Right lobe of liver (tissue), 6 donors: Measurements from ENCODE around the gene RFX4. TPM values are rescaled to one million over a fixed set of nuclear protein-coding genes. Genes with fewer than 3 reads are reported as not detected.

Experiments
- ATAC-seq, 4 donors: fragments of 200-7000 bp; cut with Tn5 transposase; one replicate each; pipeline ENCODE4 v1.9.1; 2020; ENCODE audit warnings: mild to moderate bottlenecking in 4 of 4, moderate library complexity in 4 of 4
- DNase-seq, 3 donors: peaks; one replicate each; pipeline ENCODE4 v3.0.0-alpha.2; 2020
- H3K27ac ChIP-seq, 3 donors: fragments of 200-600 bp; one replicate each; pipeline ENCODE4 v1.8.0; 2022
- H3K27me3 ChIP-seq, 2 donors: fragments of 200-600 bp; one replicate each; pipeline ENCODE4 v1.8.0; 2022
- H3K36me3 ChIP-seq, 4 donors: fragments of 200-600 bp; sonication (generic) in 1 of 4; one replicate each; pipeline versions ENCODE4 v1.5.1 to v1.8.0; 2017 to 2022; ENCODE audit warnings: control low read depth in 1 of 4
- H3K4me1 ChIP-seq, 4 donors: fragments of 200-600 bp; sonication (generic) in 1 of 4; one replicate each; pipeline versions ENCODE4 v1.5.1 to v1.8.0; 2017 to 2022; ENCODE audit warnings: control low read depth in 1 of 4
- H3K4me3 ChIP-seq, 3 donors: fragments of 200-600 bp; one replicate each; pipeline ENCODE4 v1.8.0; 2022
- H3K9me3 ChIP-seq, 4 donors: fragments of 200-600 bp; sonication (generic) in 1 of 4; one replicate each; pipeline versions ENCODE4 v1.5.1 to v1.8.0; 2017 to 2022; ENCODE audit warnings: control low read depth in 1 of 4
- POLR2A ChIP-seq: fragments of 450-650 bp; IDR thresholded peaks from one replicate; pipeline ENCODE4 v1.6.1; 2017; ENCODE audit warnings: antibody characterized with exemption, mild to moderate bottlenecking
- WGBS: methylation state at CpG from one replicate; pipeline ENCODE4 v1.1.6; 2018; ENCODE audit warnings: low coverage, low lambda C conversion rate; ENCODE audit not compliant: insufficient coverage; ENCODE audit errors: missing lambda C conversion rate; 5-methylcytosine and 5-hydroxymethylcytosine counted together
- intact Hi-C, 2 donors: fragments of 100-400 bp; cut with DNase I; formaldehyde crosslinking; loops; one replicate each; pipeline versions ENCODE4 v1.11.2 to v1.14.1; 2022
- total RNA-seq, 6 experiments: library from RNA; depleted of rRNA in 2 of 6; stranded (reverse); fragments of >200 nt in 2 of 6; fragmentation: NEBNext Ultra II Directional in 3 of 6; extraction: Animal tissue kit (Norgen Biotek cat#: 25700) in 3 of 6; gene quantifications; one replicate each; pipeline versions ENCODE4 v1.1.0 to v1.2.4, GENCODE V29; 2016 to 2023
- TF ChIP-seq, protein P1 (sequence below), 4 donors: fragments of 200-600 bp in 3 of 4; fragments of 450-650 bp in 1 of 4; IDR thresholded peaks; one replicate each; pipeline versions ENCODE4 v1.5.1 to v1.8.0; 2016 to 2022; ENCODE audit warnings: antibody characterized with exemption in 4 of 4, mild to moderate bottlenecking in 2 of 4
- donor health status: DM: no; HTN: yes; CAD: no.
- donor health status: DM: no; HTN: no; CAD: no.
- donor health status: DM: no; HTN: no; CAD: no.
- donor health status: DM: no; HTN: yes; CAD: no.
- donor health status: DM: no; HTN: yes; CAD: no.

Gene RFX4
- total RNA-seq, 6 experiments from 2014 or later, result not detected

DNA sequence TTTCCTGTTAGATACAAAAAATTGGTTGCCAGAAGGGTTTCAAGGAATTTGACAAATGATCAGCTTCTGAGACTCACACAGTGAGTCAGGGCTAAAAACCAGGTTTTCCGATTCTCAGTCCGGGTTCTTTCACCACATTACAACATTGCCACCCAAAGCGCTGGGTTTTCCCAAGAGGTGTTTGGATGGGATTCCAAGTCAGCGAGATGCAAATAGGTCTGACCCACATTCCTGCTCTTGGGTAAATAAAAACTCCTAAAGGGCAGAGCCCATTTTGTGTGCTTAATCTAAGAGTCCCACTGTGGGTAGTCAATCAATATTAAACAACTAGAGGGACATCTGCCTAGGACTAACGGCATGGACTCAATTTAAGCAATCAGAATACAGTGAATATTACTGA is 186.3 kb downstream of the RFX4 start:
- ATAC-seq, result peak; percentile 40 to 66 (median 55)

DNA sequence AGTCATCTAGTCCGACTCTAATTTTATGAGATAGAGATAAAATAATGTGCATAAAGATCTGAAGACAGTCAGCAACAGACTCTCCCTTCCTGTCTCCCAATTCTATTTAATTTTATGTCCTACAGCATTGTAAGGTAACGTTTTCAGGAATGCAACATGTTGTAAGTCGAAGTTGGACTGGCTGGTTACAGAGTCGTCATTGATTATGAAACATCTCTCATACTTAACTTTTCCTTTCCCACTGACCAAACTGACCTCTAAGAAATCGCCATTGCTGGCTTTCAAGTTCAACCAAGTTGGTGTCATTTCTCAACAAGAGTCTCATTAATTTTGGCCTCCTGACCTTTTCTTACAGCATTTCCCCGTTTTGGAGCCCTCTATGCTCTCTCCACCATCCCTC is 186.7 kb downstream of the RFX4 start:
- ATAC-seq (no peak), DNase-seq (no peak)
- Histone ChIP-seq H3K36me3 (no peaks in the 10 kb centered on the region), H3K9me3 (no peaks in the 10 kb centered on the region), H3K27ac (peak overlapping the region in 2 of 3 donors; percentile 39 to 50), H3K4me1 (peaks cover 0 to 71% (median 31%) of the 10 kb centered on the region in 4 donors), H3K27me3 (no peaks in the 10 kb centered on the region), H3K4me3 (no peak overlapping the region)
- intact Hi-C loops, result no loop called here
- TF ChIP-seq, protein P1, sequence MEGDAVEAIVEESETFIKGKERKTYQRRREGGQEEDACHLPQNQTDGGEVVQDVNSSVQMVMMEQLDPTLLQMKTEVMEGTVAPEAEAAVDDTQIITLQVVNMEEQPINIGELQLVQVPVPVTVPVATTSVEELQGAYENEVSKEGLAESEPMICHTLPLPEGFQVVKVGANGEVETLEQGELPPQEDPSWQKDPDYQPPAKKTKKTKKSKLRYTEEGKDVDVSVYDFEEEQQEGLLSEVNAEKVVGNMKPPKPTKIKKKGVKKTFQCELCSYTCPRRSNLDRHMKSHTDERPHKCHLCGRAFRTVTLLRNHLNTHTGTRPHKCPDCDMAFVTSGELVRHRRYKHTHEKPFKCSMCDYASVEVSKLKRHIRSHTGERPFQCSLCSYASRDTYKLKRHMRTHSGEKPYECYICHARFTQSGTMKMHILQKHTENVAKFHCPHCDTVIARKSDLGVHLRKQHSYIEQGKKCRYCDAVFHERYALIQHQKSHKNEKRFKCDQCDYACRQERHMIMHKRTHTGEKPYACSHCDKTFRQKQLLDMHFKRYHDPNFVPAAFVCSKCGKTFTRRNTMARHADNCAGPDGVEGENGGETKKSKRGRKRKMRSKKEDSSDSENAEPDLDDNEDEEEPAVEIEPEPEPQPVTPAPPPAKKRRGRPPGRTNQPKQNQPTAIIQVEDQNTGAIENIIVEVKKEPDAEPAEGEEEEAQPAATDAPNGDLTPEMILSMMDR (IDR thresholded peaks at IDR 0.05), result no peak
- no peak for TF ChIP-seq POLR2A
- 24% methylated on average over 6 of the region's 6 CpGs for WGBS

More for the DNA sequence above, 186.3 kb downstream of the RFX4 start:
- TF ChIP-seq, protein P1 (IDR thresholded peaks at IDR 0.05), result no peak
- peak; percentile 16 for TF ChIP-seq POLR2A
- Histone ChIP-seq H3K27ac (peak overlapping the region; percentile 29 to 50 (median 48)), H3K4me1 (peaks cover 0 to 71% (median 31%) of the 10 kb centered on the region in 4 donors), H3K27me3 (no peaks in the 10 kb centered on the region), H3K4me3 (no peak overlapping the region), H3K9me3 (no peaks in the 10 kb centered on the region), H3K36me3 (no peaks in the 10 kb centered on the region)
- 26% methylated on average over 5 of the region's 5 CpGs for WGBS
- intact Hi-C loops, result no loop called here
- peak in 1 of 3 donors; percentile 85 for DNase-seq

DNA sequence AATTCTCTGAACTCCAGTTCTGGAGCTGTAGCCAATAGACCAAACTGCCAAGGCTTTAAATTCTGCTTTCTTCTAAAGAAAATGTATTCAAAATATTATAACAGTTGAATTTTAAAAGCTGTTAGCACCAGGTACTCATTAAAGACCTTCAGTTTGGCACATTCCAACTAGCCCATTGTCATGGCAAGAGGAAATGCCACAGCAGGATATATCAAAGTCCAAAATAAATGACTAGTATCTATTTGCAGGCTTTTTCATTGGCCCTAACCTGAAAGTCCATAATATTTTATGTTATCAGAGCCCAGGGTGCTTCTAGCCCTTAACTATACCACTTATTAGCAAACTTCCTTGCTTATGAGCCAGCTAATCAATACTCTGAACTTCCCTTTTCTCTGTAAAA is 188.6 kb downstream of the RFX4 start:
- peaks cover 0 to 63% (median 24%) of the 10 kb centered on the region in 4 donors for H3K4me1 ChIP-seq
- no peaks in the 10 kb centered on the region for H3K9me3 ChIP-seq
- peak overlapping the region; percentile 12 to 29 (median 23) for H3K27ac ChIP-seq
- TF ChIP-seq POLR2A, result peak; percentile 24
- TF ChIP-seq, protein P1 (IDR thresholded peaks at IDR 0.05), result no peak
- no peak for DNase-seq
- peak in 1 of 4 donors; percentile 0 for ATAC-seq
- intact Hi-C loops, result no loop called here
- H3K27me3 ChIP-seq, result no peaks in the 10 kb centered on the region
- no peaks in the 10 kb centered on the region for H3K36me3 ChIP-seq
- H3K4me3 ChIP-seq, result no peak overlapping the region

DNA sequence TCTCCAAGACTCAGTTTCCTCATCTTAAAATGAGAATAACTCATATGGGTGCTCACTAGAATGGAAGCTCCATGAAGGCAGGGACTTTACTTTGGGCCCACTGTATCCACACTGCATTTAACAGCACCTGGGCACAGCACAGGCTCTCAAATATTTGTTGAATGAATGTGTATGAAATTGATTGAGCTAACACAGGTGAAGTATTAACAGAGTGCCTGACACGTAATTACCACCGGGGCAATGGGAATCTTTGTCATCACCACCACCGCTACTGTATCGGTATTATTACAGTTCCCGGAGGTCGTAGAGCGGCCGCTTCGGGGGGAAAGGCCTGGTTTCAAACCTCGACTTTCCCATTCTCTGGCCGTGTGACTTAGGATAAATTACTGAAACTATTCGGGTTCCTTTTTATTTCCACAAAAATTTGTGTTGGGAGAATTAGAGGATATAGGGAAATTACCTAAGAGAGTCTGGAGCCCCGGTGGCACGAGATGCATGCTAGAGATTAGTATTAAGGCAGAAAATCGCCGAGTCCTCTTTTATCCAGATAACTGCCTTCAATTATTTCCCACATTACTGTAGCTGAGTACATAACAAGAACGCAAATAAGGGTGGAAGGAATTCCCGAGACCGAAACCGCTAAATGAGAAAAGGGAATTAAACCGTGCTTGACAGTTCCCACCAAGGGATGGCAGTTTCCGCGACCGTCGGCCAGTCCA is 190.6 kb downstream of the RFX4 start:
- ATAC-seq, result peak in 3 of 4 donors; percentile 2 to 26 (median 2)
- Histone ChIP-seq H3K4me3 (peak overlapping the region; percentile 71 to 91 (median 82)), H3K4me1 (peaks cover 0 to 55% (median 15%) of the 10 kb centered on the region in 4 donors), H3K9me3 (no peaks in the 10 kb centered on the region), H3K36me3 (no peaks in the 10 kb centered on the region), H3K27ac (peak overlapping the region; percentile 93 to 97 (median 93)), H3K27me3 (no peaks in the 10 kb centered on the region)
- no peak for DNase-seq
- TF ChIP-seq, protein P1 (IDR thresholded peaks at IDR 0.05), result no peak
- TF ChIP-seq POLR2A, result no peak
- intact Hi-C loops, result no loop called here
- WGBS, result 14% methylated on average over 25 of the region's 25 CpGs
